ENCODE measurements around the gene NLRP5.
"Not testable (repeated sequence)": the region's sequence is repeated elsewhere in the genome, so short reads cannot be mapped to it uniquely, and the experiment has no call there.

The NLRP5 gene

GRCh38 chr19:56096665-56097064 is 110.1 kb downstream of the NLRP5 start:
- peak in 1 of 10 donors; percentile 66 for DNase-seq
- intact Hi-C loops (cut with DNase I), result no loop called here

GRCh38 chr19:56097306-56097705 is 110.7 kb downstream of the NLRP5 start:
- peak in 2 of 10 donors; percentile 13 to 89 for DNase-seq
- intact Hi-C loops (cut with DNase I), result no loop called here

- intact Hi-C loops (cut with DNase I), result no loop called here
- no peak for DNase-seq
These were observed 111.2 kb downstream of the NLRP5 start for GRCh38 chr19:56097776-56098175.

- DNase-seq; intact Hi-C loops (cut with DNase I): not testable (repeated sequence)
These were observed 111.7 kb downstream of the NLRP5 start for GRCh38 chr19:56098237-56098636.

GRCh38 chr19:56098731-56099568 is 112.4 kb downstream of the NLRP5 start:
- DNase-seq, result no peak
- intact Hi-C loops (cut with DNase I), result no loop called here

GRCh38 chr19:56099638-56100539 is 113.3 kb downstream of the NLRP5 start:
- no peak for DNase-seq
- intact Hi-C loops (cut with DNase I), result no loop called here

- intact Hi-C loops (cut with DNase I), result no loop called here
- no peak for DNase-seq
These were observed 114.5 kb downstream of the NLRP5 start for GRCh38 chr19:56101095-56101494.

- intact Hi-C loops (cut with DNase I), result no loop called here
- peak in 4 of 10 donors; percentile 30 to 93 (median 47) for DNase-seq
These were observed 115.4 kb downstream of the NLRP5 start for GRCh38 chr19:56101746-56102535.

- intact Hi-C loops (cut with DNase I), result no loop called here
These were observed 116.5 kb downstream of the NLRP5 start for GRCh38 chr19:56103027-56103614.

GRCh38 chr19:56104423-56104822 is 117.8 kb downstream of the NLRP5 start:
- DNase-seq, result no peak
- intact Hi-C loops (cut with DNase I), result no loop called here

More at GRCh38 chr19:56103027-56103614, 116.5 kb downstream of the NLRP5 start:
- DNase-seq, result no peak

GRCh38 chr19:56105090-56105701 is 118.6 kb downstream of the NLRP5 start:
- DNase-seq, result peak; percentile 42 to 94 (median 70)
- intact Hi-C loops (cut with DNase I), result loop anchor here (5.0 kb wide), 1 partner anchor 52 kb away; no protein-coding TSS in a partner anchor

GRCh38 chr19:56105831-56106396 is 119.3 kb downstream of the NLRP5 start:
- peak in 1 of 10 donors; percentile 82 for DNase-seq
- intact Hi-C loops (cut with DNase I), result loop anchor here (5.0 kb wide), 1 partner anchor 51 kb away; no protein-coding TSS in a partner anchor

GRCh38 chr19:56106397-56106849 is 119.8 kb downstream of the NLRP5 start:
- peak in 1 of 10 donors; percentile 76 for DNase-seq
- intact Hi-C loops (cut with DNase I), result loop anchor here (5.0 kb wide), 1 partner anchor 51 kb away; no protein-coding TSS in a partner anchor

GRCh38 chr19:56106993-56107392 is 120.4 kb downstream of the NLRP5 start:
- intact Hi-C loops (cut with DNase I), result loop anchor here (5.0 kb wide), 1 partner anchor 50 kb away; no protein-coding TSS in a partner anchor
- DNase-seq, result no peak

- DNase-seq, result peak in 3 of 10 donors; percentile 41 to 86 (median 82)
- intact Hi-C loops (cut with DNase I), result loop anchor here (5.0 kb wide), 1 partner anchor 50 kb away; no protein-coding TSS in a partner anchor
These were observed 121.2 kb downstream of the NLRP5 start for GRCh38 chr19:56107626-56108351.

GRCh38 chr19:56108447-56109195 is 122.0 kb downstream of the NLRP5 start:
- intact Hi-C loops (cut with DNase I), result loop anchor here (5.0 kb wide), 1 partner anchor 49 kb away; no protein-coding TSS in a partner anchor
- no peak for DNase-seq

- peak in 1 of 10 donors; percentile 45 for DNase-seq
- intact Hi-C loops (cut with DNase I), result loop anchor here (5.0 kb wide), 1 partner anchor 48 kb away; no protein-coding TSS in a partner anchor
These were observed 122.7 kb downstream of the NLRP5 start for GRCh38 chr19:56109226-56109625.

All from posterior cingulate gyrus (tissue), 11 donors.